Measurements from ENCODE around the gene SPAG6. TPM values are rescaled to one million over a fixed set of nuclear protein-coding genes. Genes with fewer than 3 reads are reported as not detected.

SPAG6 gene
- total RNA-seq, 4 donors from 2014 or later: 0.19 TPM; not detected in 3

- H3K36me3 ChIP-seq: no peaks in the 10 kb centered on the region
- H3K4me3 ChIP-seq: no peak overlapping the region
- no peak overlapping the region for H3K27ac ChIP-seq
- TF ChIP-seq POLR2A (IDR thresholded peaks at IDR 0.05) (no peak), CTCF (IDR thresholded peaks at IDR 0.05) (no peak)
- 66 to 89% methylated on average over 2 of the region's 2 CpGs for WGBS, 2 donors
- intact Hi-C loops (cut with DNase I): loop anchor here (10.0 kb wide), 1 partner anchor 110 kb away; the partner anchor contains the start of gene BMI1
- no peak for DNase-seq
- H3K27me3 ChIP-seq: peaks cover 0 to 20% (median 0%) of the 10 kb centered on the region in 4 donors
- H3K4me1 ChIP-seq: peaks cover 13 to 32% (median 13%) of the 10 kb centered on the region in 3 donors
- no peaks in the 10 kb centered on the region for H3K9me3 ChIP-seq
Observed at GRCh38 chr10:22434521-22434920, 89.2 kb downstream of the SPAG6 start.

GRCh38 chr10:22435650-22436049, 90.4 kb downstream of the SPAG6 start:
- intact Hi-C loops (cut with DNase I): loop anchor here (10.0 kb wide), 1 partner anchor 111 kb away; the partner anchor contains the start of gene BMI1

GRCh38 chr10:22436526-22436892, 91.2 kb downstream of the SPAG6 start:
- 0% methylated on average over 5 to 10 of the region's 35 CpGs for WGBS, 2 donors
- intact Hi-C loops (cut with DNase I): loop anchor here (10.0 kb wide), 1 partner anchor 112 kb away; the partner anchor contains the start of gene BMI1
- Histone ChIP-seq H3K27me3 (peaks cover 0 to 4% (median 0%) of the 10 kb centered on the region in 4 donors), H3K27ac (peak overlapping the region; percentile 87 to 97 (median 95)), H3K36me3 (no peaks in the 10 kb centered on the region), H3K9me3 (no peaks in the 10 kb centered on the region), H3K4me1 (peaks cover 13 to 23% (median 13%) of the 10 kb centered on the region in 3 donors), H3K4me3 (peak overlapping the region; percentile 54 to 79 (median 76))
- no peak for DNase-seq
- TF ChIP-seq CTCF (IDR thresholded peaks at IDR 0.05) (no peak), POLR2A (IDR thresholded peaks at IDR 0.05) (no peak)

More at GRCh38 chr10:22435650-22436049, 90.4 kb downstream of the SPAG6 start:
- Histone ChIP-seq H3K36me3 (no peaks in the 10 kb centered on the region), H3K27ac (peak overlapping the region in 1 of 4 donors; percentile 44), H3K4me1 (peaks cover 13 to 23% (median 13%) of the 10 kb centered on the region in 3 donors), H3K4me3 (no peak overlapping the region), H3K9me3 (no peaks in the 10 kb centered on the region), H3K27me3 (peaks cover 0 to 10% (median 0%) of the 10 kb centered on the region in 4 donors)
- DNase-seq: no peak
- WGBS, 2 donors: 95% methylated on average over 6 to 7 of the region's 10 CpGs
- TF ChIP-seq POLR2A (IDR thresholded peaks at IDR 0.05) (no peak), CTCF (IDR thresholded peaks at IDR 0.05) (no peak)

- no peaks in the 10 kb centered on the region for H3K27me3 ChIP-seq
- peak overlapping the region; percentile 87 to 97 (median 95) for H3K27ac ChIP-seq
- H3K4me1 ChIP-seq: peaks cover 13 to 23% (median 13%) of the 10 kb centered on the region in 3 donors
- TF ChIP-seq CTCF (IDR thresholded peaks at IDR 0.05): peak in 1 of 6 experiments; percentile 24
- peak in 3 of 4 donors; percentile 64 to 96 (median 93) for TF ChIP-seq POLR2A (IDR thresholded peaks at IDR 0.05)
- peak; percentile 63 for DNase-seq
- no peaks in the 10 kb centered on the region for H3K36me3 ChIP-seq
- intact Hi-C loops (cut with DNase I): loop anchor here (10.0 kb wide), 1 partner anchor 112 kb away; the partner anchor contains the start of gene BMI1
- H3K4me3 ChIP-seq: peak overlapping the region; percentile 54 to 79 (median 76)
- 1 to 2% methylated on average over 19 to 34 of the region's 85 CpGs for WGBS, 2 donors
- H3K9me3 ChIP-seq: no peaks in the 10 kb centered on the region
Observed at GRCh38 chr10:22436893-22437619, 91.8 kb downstream of the SPAG6 start.

Measured in esophagus squamous epithelium (tissue), 5 donors.